ENCODE results near the gene COX20. TPM values are rescaled to one million over a fixed set of nuclear protein-coding genes. Genes with fewer than 3 reads are reported as not detected.
A peak's percentile ranks its signal among the peaks of the same experiment; 100 is the strongest.

The COX20 gene
- total and polyA plus RNA-seq, 2 of the 13 experiments (the other 11 are each of a cell fraction or from before 2014, with no cell fraction given), result 34.4 to 95.8 TPM

- TF ChIP-seq RBM22 (optimal IDR thresholded peaks at IDR 0.05; ENCODE audit: low read length), result peak; percentile 94
- TF ChIP-seq TEAD2 (CRISPR knock-in tag; IDR thresholded peaks at IDR 0.05), result no peak
- no peak for TF ChIP-seq ZNF136 (CRISPR knock-in tag; IDR thresholded peaks at IDR 0.05; ENCODE audit: low read depth)
- TF ChIP-seq ZC3H4 (CRISPR knock-in tag; IDR thresholded peaks at IDR 0.05; ENCODE audit: borderline replicate concordance), result no peak
Measured at GRCh38 chr1:244851546-244852231, 16.2 kb downstream of the COX20 start (continued).

- Histone ChIP-seq H3K4me2 (ENCODE audit: low read depth, low read length) (no peak overlapping the region), H3K4me3 (replicated peaks in 1 of 3; ENCODE audit: insufficient read depth in 1 of 3, low read depth in 2 of 3, low read length in 3 of 3) (no peak overlapping the region), H3K36me3 (replicated peaks in 1 of 2; ENCODE audit: control insufficient read depth in 1 of 2, insufficient read depth in 2 of 2, low read length in 2 of 2) (peaks cover 20 to 64% of the 10 kb centered on the region in 2 experiments), H3K4me1 (ENCODE audit: insufficient read depth, low read length) (peaks cover 25% of the 10 kb centered on the region), H3K27me3 (ENCODE audit: control insufficient read depth in 1 of 2, insufficient read depth in 2 of 2, low read length in 2 of 2) (no peaks in the 10 kb centered on the region), H2AFZ (ENCODE audit: low read length) (no peak overlapping the region), H3K9ac (ENCODE audit: insufficient read depth, low read depth, low read length) (no peak overlapping the region), H4K20me1 (ENCODE audit: insufficient read depth, low read length) (peaks cover 15% of the 10 kb centered on the region), H3K79me2 (ENCODE audit: insufficient read depth, low read length) (peaks cover 29% of the 10 kb centered on the region), H3K27ac (ENCODE audit: extremely low read length, insufficient read depth, low read length) (no peak overlapping the region), H3K9me3 (ENCODE audit: low read length) (no peaks in the 10 kb centered on the region)
- CTCF ChIA-PET (ENCODE audit: low intra/inter-chr PET ratio, low total read pairs), result no interaction called here
- TF ChIP-seq POLR2G (IDR thresholded peaks at IDR 0.05; ENCODE audit: low read depth, low read length), result peak; percentile 22; the same call in 1 of the 2 replicates
- TF ChIP-seq MAF1 (CRISPR knock-in tag; IDR thresholded peaks at IDR 0.05; ENCODE audit: borderline replicate concordance), result no peak
- no peak for TF ChIP-seq JUNB (CRISPR knock-in tag; IDR thresholded peaks at IDR 0.05; ENCODE audit: borderline replicate concordance)
- no peak for TF ChIP-seq MAX (IDR thresholded peaks at IDR 0.05)
- no peak for TF ChIP-seq NCOR1 (IDR thresholded peaks at IDR 0.05; ENCODE audit: borderline replicate concordance, low read length)
- TF ChIP-seq KLF16 (CRISPR knock-in tag; IDR thresholded peaks at IDR 0.05), result no peak
- TF ChIP-seq RBM22 (optimal IDR thresholded peaks at IDR 0.05; ENCODE audit: low read length), result peak; percentile 44
- TF ChIP-seq POLR2AphosphoS5 (IDR thresholded peaks at IDR 0.05; ENCODE audit: low read depth, low read length), result peak; percentile 50; the same call in 1 of the 2 replicates
- no peak for TF ChIP-seq ZNF382 (CRISPR knock-in tag; IDR thresholded peaks at IDR 0.05; ENCODE audit: borderline replicate concordance)
- TF ChIP-seq ZNF703 (CRISPR knock-in tag; IDR thresholded peaks at IDR 0.05; ENCODE audit: borderline replicate concordance), result no peak
- TF ChIP-seq PLRG1 (conservative IDR thresholded peaks at IDR 0.05), result no peak
- TF ChIP-seq CCDC6 (CRISPR knock-in tag; IDR thresholded peaks at IDR 0.05), result no peak
- no peak for TF ChIP-seq ZNF580 (CRISPR knock-in tag; IDR thresholded peaks at IDR 0.05; ENCODE audit: borderline replicate concordance, low read depth)
- TF ChIP-seq CERS6 (CRISPR knock-in tag; IDR thresholded peaks at IDR 0.05), result no peak
- peak in 1 of 2 experiments; percentile 36; a peak in 1 of 4 replicates for TF ChIP-seq POLR2A (IDR thresholded peaks at IDR 0.05; ENCODE audit: insufficient read depth in 1 of 2, low read depth in 2 of 2, low read length in 2 of 2)
- TF ChIP-seq POLR2AphosphoS2 (IDR thresholded peaks at IDR 0.05; ENCODE audit: low read depth, low read length), result peak; percentile 91
- no peak for FAIRE-seq
- no TSS peak for BruUV-seq (replicated peaks)
- POLR2A ChIA-PET, result interaction anchor here (0.7 to 3.9 kb wide), 4 partner anchors 9 to 29 kb away, joined by 3 to 27 read pairs (median 6); partner anchors contain the start of genes COX20 and HNRNPU
- in situ Hi-C loops (cut with HindIII; ENCODE audit: extremely low pct_ligation_motif_present, low pct_unique_long_range_greater_than_20kb) (no loop called here), intact Hi-C loops (cut with micrococcal nuclease; ENCODE audit: unreplicated experiment) (no loop called here)
- WGBS (ENCODE audit: low lambda C conversion rate), result 100% methylated on average over 1 of the region's 1 CpG
- ATAC-seq, result no peak
- DNase-seq (ENCODE audit: low spot score), result no peak
Measured at GRCh38 chr1:244852694-244853093, 17.2 kb downstream of the COX20 start.

Data from HepG2 (cell line).